HepG2 (cell line): ENCODE data around the gene PHF2. TPM values are rescaled to one million over a fixed set of nuclear protein-coding genes. Genes with fewer than 3 reads are reported as not detected.

Source experiments
- ARNTL ChIP-seq: sonication (generic); formaldehyde crosslinking; IDR thresholded peaks from 2 replicates; pipeline ENCODE4 v1.4.0; 2020; ENCODE audit warnings: mild to moderate bottlenecking, missing genetic modification reagents
- CCDC6 ChIP-seq: sonication (generic); formaldehyde crosslinking; IDR thresholded peaks from 2 replicates; pipeline ENCODE4 v1.8.1; 2022; ENCODE audit warnings: mild to moderate bottlenecking, missing genetic modification reagents, moderate library complexity
- GTF2F1 ChIP-seq: fragments of 150-350 bp; IDR thresholded peaks from 2 replicates; pipeline ENCODE4 v1.6.1; 2014; ENCODE audit warnings: low read length
- HMG20A ChIP-seq: IDR thresholded peaks from 2 replicates; pipeline ENCODE4 v1.6.1; 2016; ENCODE audit warnings: borderline replicate concordance
- HOXA5 ChIP-seq: sonication (generic); formaldehyde crosslinking; IDR thresholded peaks from 2 replicates; pipeline ENCODE4 v1.4.0; 2020; ENCODE audit warnings: missing genetic modification reagents
- JUN ChIP-seq: sonication (generic); formaldehyde crosslinking; IDR thresholded peaks from 2 replicates; pipeline ENCODE4 v1.4.0; 2020; ENCODE audit warnings: mild to moderate bottlenecking, missing genetic modification reagents
- LRRFIP1 ChIP-seq: sonication (generic); formaldehyde crosslinking; conservative IDR thresholded peaks from 2 replicates; pipeline ENCODE4 v1.4.0; 2020; ENCODE audit warnings: missing genetic modification reagents
- MAX ChIP-seq: IDR thresholded peaks from 2 replicates; pipeline ENCODE4 v1.6.1; 2012; ENCODE audit warnings: inconsistent platforms
- MIER3 ChIP-seq: IDR thresholded peaks from 2 replicates; pipeline ENCODE4 v1.6.1; 2016; ENCODE audit warnings: missing compliant biosample characterization, borderline replicate concordance
- MTA1 ChIP-seq: sonication (generic); formaldehyde crosslinking; IDR thresholded peaks from 2 replicates; pipeline ENCODE4 v1.4.0; 2020; ENCODE audit warnings: missing genetic modification reagents, mild to moderate bottlenecking, borderline replicate concordance
- MYC ChIP-seq: sonication (generic); formaldehyde crosslinking; IDR thresholded peaks from 2 replicates; pipeline ENCODE4 v1.9.0; 2021; ENCODE audit warnings: missing genetic modification reagents, borderline replicate concordance
- RFXAP ChIP-seq: sonication (generic); formaldehyde crosslinking; IDR thresholded peaks from 2 replicates; pipeline ENCODE4 v1.4.0; 2020; ENCODE audit warnings: missing genetic modification reagents, borderline replicate concordance
- SALL1 ChIP-seq: sonication (generic); formaldehyde crosslinking; IDR thresholded peaks from 2 replicates; pipeline ENCODE4 v1.8.0; 2022; ENCODE audit warnings: mild to moderate bottlenecking, missing genetic modification reagents
- SALL2 ChIP-seq: sonication (generic); formaldehyde crosslinking; IDR thresholded peaks from 2 replicates; pipeline ENCODE4 v1.8.1; 2023; ENCODE audit warnings: mild to moderate bottlenecking, missing genetic modification reagents, inconsistent platforms
- TP53 ChIP-seq: sonication (generic); formaldehyde crosslinking; conservative IDR thresholded peaks from 2 replicates; pipeline ENCODE4 v1.4.0; 2020; ENCODE audit warnings: missing genetic modification reagents
- TRIM24 ChIP-seq: sonication (generic); formaldehyde crosslinking; IDR thresholded peaks from 2 replicates; pipeline ENCODE4 v1.8.0; 2022; ENCODE audit warnings: mild to moderate bottlenecking, missing genetic modification reagents
- ZBTB44 ChIP-seq: sonication (generic); formaldehyde crosslinking; IDR thresholded peaks from 2 replicates; pipeline ENCODE4 v1.4.0; 2020; ENCODE audit warnings: missing genetic modification reagents
- ZNF383 ChIP-seq: sonication (generic); formaldehyde crosslinking; IDR thresholded peaks from 2 replicates; pipeline ENCODE4 v1.4.0; 2020; ENCODE audit warnings: missing genetic modification reagents, mild to moderate bottlenecking, borderline replicate concordance
- ZNF510 ChIP-seq: sonication (generic); formaldehyde crosslinking; IDR thresholded peaks from 2 replicates; pipeline ENCODE4 v1.4.0; 2020; ENCODE audit warnings: low read depth, mild to moderate bottlenecking, missing genetic modification reagents
- ZNF619 ChIP-seq: sonication (generic); formaldehyde crosslinking; IDR thresholded peaks from 2 replicates; pipeline ENCODE4 v1.4.0; 2020; ENCODE audit warnings: mild to moderate bottlenecking, missing genetic modification reagents
- ZNF629 ChIP-seq: sonication (generic); formaldehyde crosslinking; conservative IDR thresholded peaks from 2 replicates; pipeline ENCODE4 v1.5.0; 2020; ENCODE audit warnings: missing genetic modification reagents
- ZNF891 ChIP-seq: sonication (generic); formaldehyde crosslinking; IDR thresholded peaks from 2 replicates; pipeline ENCODE4 v1.5.0; 2020; ENCODE audit warnings: mild to moderate bottlenecking, missing genetic modification reagents
- polyA plus RNA-seq, 8 experiments: library from polyadenylated mRNA; depleted of rRNA in 3 of 8; stranded (reverse) in 7 of 8; unstranded in 1 of 8; fragments of >200 nt; fragmentation: Illumina TruSeq in 4 of 8; extraction: Trizol in 4 of 8; gene quantifications; 2 replicates each; pipeline versions ENCODE4 v1.2.1 to v1.2.3, GENCODE V29; 2011 to 2016; ENCODE audit warnings: low read depth in 4 of 8, missing spikeins in 1 of 8, mixed read lengths in 1 of 8; ENCODE audit not compliant: insufficient read depth in 1 of 8
- total RNA-seq, 5 experiments: library from RNA; depleted of rRNA; stranded (reverse); fragments of >200 nt; fragmentation: Illumina TruSeq; extraction: Trizol; gene quantifications; 2 replicates each; pipeline ENCODE4 v1.2.3, GENCODE V29; 2016; ENCODE audit warnings: low read depth in 1 of 5

PHF2 gene
- total and polyA plus RNA-seq, 2 of the 13 experiments (the other 11 are each of a cell fraction or from before 2014, with no cell fraction given) = 6.6 to 9.1 TPM

GRCh38 chr9:93592643-93593021 lies 16.2 kb downstream of the PHF2 start (continued):
- no peak for TF ChIP-seq TRIM24
- no peak for TF ChIP-seq SALL2
- no peak for TF ChIP-seq ZNF619
- TF ChIP-seq ZNF383 (CRISPR knock-in tag) = no peak
- TF ChIP-seq LRRFIP1 (CRISPR knock-in tag) = no peak
- no peak for TF ChIP-seq RFXAP (CRISPR knock-in tag)
- TF ChIP-seq GTF2F1 = no peak
- TF ChIP-seq JUN = no peak
- TF ChIP-seq CCDC6 = no peak
- no peak for TF ChIP-seq HMG20A
- TF ChIP-seq SALL1 (CRISPR knock-in tag) = peak; percentile 51
- no peak for TF ChIP-seq ZNF891 (CRISPR knock-in tag)
- TF ChIP-seq TP53 (CRISPR knock-in tag) = no peak
- no peak for TF ChIP-seq ZBTB44 (CRISPR knock-in tag)
- no peak for TF ChIP-seq MIER3
- TF ChIP-seq MAX = peak; percentile 83
- no peak for TF ChIP-seq ZNF510 (CRISPR knock-in tag)
- TF ChIP-seq MTA1 (CRISPR knock-in tag) = no peak
- TF ChIP-seq MYC = peak; percentile 53; the same call in 1 of the 2 replicates
- peak; percentile 87 for TF ChIP-seq ZNF629 (CRISPR knock-in tag)
- no peak for TF ChIP-seq HOXA5 (CRISPR knock-in tag)
- no peak for TF ChIP-seq ARNTL (CRISPR knock-in tag)
